GM20000 (cell line): ENCODE results near the gene LOXL3.

Source experiments
- DNase-seq: peaks from one replicate; pipeline ENCODE4 v3.0.0; 2012; ENCODE audit warnings: low spot score
- TF ChIP-seq, protein P1 (sequence below): IDR thresholded peaks from 2 replicates; pipeline ENCODE4 v1.5.1; 2012; ENCODE audit warnings: mild to moderate bottlenecking, control low read depth; ENCODE audit errors: extremely low read depth, missing control alignments

The LOXL3 gene

DNA sequence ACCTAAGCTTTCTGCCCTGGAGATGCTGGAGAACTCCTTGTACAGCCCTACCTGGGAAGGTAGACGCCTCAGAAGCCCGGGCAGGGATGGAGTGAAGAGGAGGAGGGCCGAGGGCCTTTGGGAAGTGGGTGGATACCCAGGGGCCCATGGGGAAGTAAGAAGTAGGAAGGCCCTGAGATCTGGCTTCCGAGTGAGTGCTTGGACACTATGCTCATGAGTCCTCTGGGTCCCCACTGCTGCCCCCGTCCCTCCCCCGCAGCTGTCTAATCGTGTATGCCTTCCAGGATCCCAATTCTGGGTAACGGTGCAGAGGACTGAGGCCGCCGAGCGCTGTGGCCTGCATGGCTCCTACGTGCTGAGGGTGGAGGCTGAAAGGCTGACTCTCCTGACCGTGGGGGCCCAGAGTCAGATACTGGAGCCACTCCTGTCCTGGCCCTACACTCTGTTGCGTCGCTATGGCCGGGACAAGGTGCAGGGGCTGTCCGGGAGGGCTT is 1.9 kb upstream of the LOXL3 start:
- TF ChIP-seq, protein P1, sequence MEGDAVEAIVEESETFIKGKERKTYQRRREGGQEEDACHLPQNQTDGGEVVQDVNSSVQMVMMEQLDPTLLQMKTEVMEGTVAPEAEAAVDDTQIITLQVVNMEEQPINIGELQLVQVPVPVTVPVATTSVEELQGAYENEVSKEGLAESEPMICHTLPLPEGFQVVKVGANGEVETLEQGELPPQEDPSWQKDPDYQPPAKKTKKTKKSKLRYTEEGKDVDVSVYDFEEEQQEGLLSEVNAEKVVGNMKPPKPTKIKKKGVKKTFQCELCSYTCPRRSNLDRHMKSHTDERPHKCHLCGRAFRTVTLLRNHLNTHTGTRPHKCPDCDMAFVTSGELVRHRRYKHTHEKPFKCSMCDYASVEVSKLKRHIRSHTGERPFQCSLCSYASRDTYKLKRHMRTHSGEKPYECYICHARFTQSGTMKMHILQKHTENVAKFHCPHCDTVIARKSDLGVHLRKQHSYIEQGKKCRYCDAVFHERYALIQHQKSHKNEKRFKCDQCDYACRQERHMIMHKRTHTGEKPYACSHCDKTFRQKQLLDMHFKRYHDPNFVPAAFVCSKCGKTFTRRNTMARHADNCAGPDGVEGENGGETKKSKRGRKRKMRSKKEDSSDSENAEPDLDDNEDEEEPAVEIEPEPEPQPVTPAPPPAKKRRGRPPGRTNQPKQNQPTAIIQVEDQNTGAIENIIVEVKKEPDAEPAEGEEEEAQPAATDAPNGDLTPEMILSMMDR = no peak
- no peak for DNase-seq

DNA sequence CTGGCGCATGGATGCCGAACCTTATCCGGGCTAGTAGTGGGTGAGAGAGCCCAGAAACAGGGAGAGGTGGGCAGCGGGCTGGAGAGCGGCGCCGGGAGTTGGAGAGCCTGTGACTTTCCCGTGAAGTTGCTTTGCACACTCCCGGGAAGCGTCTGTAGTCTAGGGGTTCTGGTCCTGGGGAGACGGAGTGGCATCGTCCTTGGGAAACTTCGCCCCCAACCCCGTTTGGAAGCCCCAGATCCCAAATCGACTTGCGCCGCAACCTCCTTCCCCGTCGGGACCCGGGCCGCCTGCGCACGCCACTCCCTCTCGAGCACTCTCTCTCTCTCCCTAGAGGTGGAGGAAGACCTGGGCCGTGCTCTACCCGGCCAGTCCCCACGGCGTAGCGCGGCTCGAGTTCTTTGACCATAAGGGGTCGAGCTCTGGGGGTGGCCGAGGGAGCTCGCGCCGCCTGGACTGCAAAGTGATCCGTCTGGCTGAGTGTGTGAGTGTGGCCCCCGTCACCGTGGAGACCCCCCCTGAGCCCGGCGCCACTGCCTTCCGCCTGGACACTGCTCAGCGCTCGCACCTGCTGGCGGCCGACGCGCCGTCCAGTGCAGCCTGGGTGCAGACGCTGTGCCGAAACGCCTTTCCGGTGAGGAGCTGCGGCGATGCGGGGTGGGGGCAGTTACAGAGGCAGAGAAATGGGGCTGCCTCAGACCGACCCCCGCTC is 1.2 kb upstream of the LOXL3 start:
- TF ChIP-seq, protein P1 = no peak
- peak; percentile 77 for DNase-seq

DNA sequence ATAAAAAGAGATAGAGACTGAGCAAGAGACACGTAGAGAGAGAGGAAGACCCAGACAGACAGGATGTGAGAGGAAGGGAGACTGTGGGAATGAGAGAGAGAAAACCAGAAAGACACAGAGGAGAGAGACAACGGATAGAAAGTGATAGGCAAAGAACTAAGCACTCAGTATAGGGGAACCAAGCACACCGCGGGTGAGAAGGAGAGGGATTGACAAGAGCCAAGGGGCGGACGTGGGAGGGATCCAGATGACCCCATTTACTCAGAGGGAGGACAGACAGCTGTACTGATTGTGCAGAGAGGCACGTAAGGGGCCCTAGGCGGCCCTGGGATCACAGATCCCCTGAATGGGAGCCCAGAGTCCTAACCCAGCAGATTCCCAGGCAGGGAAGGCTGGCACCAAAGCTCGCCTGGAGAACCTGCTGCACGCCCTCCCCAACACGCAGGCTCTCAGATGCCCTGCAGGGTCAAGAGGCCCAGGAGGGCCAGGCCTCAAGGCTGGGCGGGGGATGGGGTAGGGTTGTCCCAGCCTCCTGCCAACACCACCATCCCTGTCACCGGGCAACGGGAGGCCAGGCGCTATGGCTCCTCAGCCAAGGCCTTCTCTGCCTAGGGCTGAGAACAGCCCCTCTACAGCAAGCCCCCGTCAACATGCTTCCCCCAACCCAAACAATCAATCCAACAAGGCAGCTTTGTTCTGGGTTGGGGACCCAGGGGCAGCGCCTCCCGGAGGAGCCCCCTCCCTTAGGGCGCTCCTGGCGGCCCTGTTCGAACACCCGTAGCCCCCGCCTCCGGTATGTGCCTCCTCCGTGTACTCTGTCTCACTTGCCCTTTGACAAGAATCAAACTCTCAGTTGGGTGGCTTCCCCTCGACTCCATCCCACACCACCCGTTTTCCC is 579 bp downstream of the LOXL3 start:
- TF ChIP-seq, protein P1 = no peak
- DNase-seq = peak; percentile 63

DNA sequence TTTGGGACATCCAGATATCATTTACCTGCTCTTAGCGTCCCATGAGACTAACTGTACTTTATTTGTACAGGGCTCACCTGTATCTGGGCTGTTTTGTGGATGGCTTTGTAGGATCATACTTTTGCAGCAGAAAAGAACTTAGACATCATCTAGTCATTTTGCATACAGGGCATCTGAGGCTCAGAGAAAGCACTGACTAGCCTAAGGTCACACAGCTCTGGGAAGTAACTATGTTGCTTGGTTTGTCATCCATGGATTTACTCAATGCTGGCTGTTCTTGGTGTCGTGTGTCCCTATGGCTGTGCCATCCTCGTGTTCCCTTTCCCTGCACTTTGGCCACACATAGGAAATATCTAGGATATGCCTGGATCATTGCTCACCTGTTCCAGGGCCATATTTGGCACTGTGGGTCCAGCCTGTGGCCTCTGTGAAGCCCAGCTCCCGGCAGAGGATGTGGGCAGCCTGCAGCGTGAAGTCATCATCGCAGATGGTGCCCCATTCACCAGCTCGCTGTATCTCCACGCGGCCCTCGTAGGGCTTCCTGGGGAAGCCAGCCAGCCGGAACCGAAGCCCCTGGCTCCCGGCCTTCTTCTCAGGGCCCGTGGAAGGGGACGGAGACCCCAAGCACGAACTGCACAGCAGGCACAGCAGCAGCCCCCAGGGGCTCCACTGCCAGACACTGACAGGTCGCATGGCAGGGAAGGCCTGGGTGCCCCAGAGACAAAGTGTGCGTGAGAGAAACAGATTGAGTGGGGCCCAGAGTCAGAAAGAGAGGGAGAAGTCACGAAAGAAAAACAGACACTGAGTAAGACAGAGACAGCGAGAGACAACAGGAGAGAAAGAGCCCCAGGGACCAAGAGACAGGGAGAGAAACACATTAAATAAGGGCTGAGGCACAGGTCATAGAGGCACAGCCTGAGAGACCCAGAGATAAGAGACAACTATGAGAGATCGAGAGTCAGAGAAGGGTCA is 1.5 kb downstream of the LOXL3 start:
- DNase-seq = peak; percentile 52
- TF ChIP-seq, protein P1 = no peak

DNA sequence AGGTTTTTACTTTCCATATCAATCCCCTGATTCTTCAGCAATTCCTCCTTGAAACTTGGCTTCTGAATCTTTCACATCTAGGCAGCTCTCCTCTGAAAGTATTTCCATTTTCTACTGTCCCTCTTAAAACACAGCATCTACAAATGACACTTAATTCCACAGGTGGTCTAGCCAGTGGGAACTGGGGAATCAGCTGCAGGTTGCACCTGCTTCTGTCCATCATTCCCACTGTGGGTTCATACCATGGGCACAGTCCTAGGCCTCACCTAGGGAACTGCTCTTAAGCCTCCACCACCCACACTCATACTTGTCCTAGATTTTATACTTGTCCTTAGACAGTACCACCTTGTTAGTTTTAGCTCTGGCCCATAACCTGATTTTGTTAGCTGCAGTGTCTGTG is 2.2 kb downstream of the LOXL3 start:
- no peak for DNase-seq
- TF ChIP-seq, protein P1 = no peak

DNA sequence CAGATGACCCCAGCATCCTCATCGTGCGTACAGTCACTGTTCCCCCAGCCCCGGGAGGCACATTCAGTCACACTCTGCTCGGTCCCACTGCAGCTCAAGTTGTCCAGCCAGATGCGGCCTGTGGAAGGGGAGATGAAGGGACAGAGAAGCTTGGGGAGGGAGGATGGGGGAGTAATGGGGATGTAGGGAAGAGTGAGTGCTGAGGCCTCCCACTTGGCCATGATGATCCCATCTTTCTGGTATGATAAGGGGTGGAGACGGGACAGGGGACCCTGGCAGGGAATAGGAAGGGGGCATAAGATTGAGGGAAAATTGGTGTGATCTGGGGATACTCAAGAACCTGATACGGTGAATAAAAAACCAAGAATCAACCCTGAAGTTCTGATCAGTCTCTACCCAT is 3.5 kb downstream of the LOXL3 start:
- TF ChIP-seq, protein P1 = no peak
- peak; percentile 23 for DNase-seq
